Tongue (tissue), 2 donors: ENCODE measurements around the gene USP35. TPM values are rescaled to one million over a fixed set of nuclear protein-coding genes. Genes with fewer than 3 reads are reported as not detected.
"Not testable (repeated sequence)": the region's sequence is repeated elsewhere in the genome, so short reads cannot be mapped to it uniquely, and the experiment has no call there.

Experiments
- DNase-seq: peaks from one replicate; pipeline ENCODE4 v3.0.0-alpha.2; 2015
- total RNA-seq: library from RNA; depleted of rRNA; stranded (reverse); fragments of >200 nt; gene quantifications from one replicate; pipeline ENCODE4 v1.2.3, GENCODE V29; 2014

Gene USP35
- total RNA-seq, 1 donor from 2014 or later, result 8.2 TPM

DNA sequence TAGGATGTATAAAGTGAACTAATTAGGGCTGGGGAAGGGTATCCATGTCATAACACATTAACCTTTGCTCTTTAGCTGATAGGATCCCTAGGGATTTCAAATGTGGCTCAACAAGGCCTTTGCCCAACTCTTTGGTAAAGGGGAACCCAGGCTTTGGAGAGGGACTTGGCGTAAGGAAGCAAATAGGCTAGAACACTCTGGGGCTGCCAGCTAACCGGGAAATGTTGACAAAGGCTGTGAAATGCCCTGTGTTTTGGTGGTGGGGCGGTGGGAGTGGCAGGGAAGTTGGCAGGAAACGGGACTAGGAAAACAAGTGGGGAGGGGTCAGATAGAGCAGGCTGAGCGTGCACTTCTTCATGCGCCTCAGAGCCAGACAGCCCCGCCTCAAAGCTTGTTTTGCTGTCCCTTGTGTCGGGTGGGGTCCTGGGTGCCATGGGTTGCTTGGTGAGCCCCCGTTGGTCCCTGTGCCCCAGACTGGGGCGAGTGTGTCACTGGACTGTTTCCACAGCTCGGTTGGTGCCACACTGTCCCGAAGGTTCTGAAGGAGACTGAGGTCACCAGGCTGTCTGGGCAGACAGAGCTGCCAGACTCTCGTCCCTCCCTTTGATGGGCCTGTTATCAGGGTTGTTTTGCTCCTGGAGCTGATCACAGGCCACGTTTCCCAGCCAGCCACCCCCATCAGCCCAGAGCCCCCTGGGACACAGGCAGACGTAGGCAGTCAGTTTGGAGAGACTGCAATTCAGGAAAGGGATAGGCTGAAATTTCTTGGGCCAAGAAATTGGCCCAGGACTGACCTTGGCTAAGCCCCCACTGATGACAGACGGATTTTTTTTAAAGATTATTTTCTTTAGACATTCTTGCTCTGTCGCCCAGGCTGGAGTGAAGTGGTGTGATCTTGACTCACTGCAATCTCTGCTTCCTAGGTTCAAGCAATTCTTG, 19.9 kb upstream of the USP35 start:
- no peak for DNase-seq

DNA sequence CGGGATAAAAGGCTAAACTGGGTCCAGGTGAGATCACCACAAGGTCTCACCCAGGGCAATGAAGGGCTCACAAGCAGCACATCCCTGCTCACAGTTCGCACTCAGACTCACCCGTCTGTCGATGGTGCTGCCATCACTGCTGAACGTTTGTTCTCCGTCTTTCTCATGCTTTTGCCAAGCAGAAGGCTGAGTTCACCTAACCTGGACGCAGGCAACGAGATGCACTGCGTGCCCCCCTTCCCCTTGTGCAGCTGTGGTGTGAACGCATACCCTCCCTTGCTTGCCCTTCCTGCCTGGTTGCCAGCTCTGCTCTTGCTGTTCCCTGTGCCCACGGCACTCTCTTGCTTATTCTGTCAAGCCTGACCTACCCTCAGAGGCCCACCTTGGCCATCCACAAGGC, 18.3 kb upstream of the USP35 start:
- DNase-seq, result no peak

DNA sequence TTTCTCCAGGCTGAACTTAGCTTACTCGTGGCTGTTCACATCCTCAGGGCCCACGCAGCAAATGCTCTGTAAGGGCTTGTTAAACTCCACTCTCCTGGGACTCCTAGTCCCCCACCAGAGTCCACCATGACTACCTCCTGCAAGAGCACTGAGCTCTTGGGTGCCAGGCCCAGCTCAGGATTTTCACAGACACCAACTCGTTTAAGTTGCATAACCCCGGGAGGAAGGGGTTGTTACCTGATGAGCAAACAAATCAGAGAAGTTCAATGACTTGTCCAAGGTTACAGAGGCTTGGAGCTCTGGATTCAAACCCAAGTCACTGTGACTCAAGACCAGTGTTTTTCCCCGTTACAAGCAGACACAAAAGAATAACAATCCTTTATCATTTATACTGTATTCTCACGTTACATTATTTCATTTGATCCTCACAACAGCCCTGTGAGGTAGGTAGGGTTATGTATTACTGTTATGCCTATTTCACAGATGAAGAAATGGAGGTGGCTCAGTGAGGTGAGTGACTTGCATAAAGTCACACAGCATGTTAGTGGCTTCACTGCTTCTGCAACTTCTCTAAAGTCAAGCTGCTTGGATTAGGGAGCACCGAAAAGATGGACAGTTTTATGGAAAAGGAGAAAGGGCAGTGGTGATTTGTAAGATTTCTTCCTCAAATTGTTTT, 17.7 kb upstream of the USP35 start:
- DNase-seq, result no peak

DNA sequence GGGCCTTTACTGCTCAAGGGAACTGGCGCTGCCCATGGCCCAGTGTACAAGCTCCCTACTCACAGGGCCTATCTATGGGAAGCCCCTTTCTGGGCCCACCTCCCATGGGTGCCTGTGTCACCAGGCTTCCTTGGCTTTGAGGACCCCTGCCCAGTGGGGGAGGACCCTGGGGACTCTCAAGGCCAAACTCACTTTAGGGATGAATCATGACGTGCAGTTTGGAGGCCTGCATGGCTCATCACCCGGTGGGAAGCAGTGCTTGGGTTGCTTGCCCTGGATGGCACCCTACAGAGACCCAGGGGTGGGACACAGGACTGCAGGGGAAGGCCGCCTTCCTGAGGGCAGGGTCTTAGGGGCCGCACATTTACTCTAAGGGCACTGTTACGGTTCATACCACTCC, 16.8 kb upstream of the USP35 start:
- no peak for DNase-seq

DNA sequence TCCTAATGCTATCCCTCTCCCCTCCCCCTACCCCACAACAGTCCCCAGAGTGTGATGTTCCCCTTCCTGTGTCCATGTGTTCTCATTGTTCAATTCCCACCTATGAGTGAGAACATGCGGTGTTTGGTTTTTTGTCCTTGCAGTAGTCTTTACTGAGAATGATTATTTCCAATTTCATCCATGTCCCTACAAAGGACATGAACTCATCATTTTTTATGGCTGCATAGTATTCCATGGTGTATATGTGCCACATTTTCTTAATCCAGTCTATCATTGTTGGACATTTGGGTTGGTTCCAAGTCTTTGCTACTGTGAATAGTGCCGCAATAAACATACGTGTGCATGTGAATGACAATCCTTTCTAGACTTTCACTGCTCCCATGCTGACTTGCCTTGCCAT, 12.9 kb upstream of the USP35 start:
- DNase-seq, result not testable (repeated sequence)

DNA sequence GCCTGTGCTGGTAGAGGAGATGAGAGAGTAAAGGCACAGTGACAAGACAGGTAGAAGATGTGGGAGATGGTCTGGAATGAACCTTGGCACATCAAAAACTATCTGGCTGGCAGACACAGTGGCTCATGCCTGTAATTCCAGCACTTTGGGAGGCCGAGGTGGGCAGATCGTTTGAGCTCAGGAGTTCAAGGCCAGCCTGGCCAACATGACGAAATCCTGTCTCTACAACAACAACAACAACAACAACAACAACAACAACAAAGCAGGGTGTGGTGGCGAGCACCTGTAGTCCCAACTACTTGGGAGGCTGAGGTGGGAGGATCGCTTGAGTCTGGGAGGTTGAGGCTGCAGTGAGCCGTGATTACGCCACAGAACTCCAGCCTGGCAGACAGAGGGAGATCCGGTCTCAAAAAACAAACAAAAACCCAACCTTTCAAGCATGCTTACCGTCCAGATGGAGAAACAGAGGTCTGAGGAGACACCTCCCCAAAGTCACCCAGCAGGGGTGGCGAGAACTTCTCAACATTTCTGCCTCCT, 12.0 kb upstream of the USP35 start:
- no peak for DNase-seq

DNA sequence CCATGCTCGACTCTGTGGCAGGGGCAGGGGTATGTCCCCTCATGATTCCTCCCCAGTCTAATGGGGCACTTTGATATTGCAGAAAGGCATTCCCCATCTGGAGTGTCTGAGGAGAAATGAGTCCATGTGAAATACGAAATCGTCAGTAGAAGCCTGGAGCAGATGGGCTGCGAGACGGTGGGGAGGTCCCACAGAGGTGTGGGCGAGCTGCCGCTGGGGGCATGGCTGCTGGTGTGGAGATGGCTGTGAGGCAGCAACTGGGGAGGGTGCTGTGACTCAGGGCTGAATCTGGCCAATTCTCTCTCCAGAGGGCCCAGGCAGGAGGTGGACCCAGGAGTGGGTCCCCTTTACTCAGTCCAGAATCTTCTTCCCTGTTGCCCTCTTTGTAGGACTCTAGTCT, 11.5 kb upstream of the USP35 start:
- DNase-seq, result no peak

DNA sequence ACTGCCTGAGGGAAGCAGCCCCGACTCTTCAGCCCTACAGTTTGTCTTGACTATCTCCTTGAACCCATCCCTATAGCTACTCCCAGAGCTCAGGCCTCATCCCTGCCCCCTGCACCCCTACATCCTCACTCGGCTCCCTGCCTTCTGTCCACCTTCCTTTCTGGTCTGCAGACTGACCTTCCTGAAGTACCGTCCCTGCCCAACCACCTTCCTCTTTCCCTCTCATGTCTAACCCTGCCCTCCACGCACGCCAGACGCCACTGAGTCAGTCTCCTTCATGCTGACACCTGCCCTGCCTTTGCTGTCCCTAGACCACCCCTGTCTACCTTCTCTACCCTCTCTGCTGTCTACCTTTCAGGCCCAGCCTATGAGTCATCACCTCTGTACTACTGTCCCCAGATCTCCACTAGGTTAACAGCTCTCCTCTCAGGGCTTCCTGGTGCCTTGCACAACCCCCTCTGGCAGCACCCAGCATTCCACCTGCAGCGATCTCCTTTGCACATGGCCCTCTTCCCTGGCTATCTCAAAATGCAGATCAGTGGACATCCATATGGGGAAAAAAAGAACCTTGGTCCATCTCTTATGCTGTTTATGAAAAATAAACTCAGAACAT, 9.2 kb upstream of the USP35 start:
- no peak for DNase-seq

DNA sequence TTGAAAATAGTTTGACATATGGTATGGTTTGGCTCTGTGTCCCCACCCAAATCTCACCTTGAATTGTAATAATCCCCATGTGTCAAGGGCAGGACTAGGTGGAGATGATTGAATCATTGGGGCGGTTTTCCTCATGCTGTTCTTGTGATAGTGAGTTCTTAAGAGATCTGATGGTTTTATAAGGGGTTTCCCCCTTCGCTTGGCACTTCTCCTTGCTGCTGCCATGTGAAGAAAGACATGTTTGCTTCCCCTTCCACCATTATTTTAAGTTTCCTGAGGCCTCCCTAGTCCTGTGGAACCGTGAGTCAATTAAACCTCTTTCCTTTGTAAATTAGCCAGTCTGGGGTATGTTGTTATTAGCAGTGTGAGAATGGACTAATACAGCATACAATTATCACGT, 8.0 kb upstream of the USP35 start:
- no peak for DNase-seq

DNA sequence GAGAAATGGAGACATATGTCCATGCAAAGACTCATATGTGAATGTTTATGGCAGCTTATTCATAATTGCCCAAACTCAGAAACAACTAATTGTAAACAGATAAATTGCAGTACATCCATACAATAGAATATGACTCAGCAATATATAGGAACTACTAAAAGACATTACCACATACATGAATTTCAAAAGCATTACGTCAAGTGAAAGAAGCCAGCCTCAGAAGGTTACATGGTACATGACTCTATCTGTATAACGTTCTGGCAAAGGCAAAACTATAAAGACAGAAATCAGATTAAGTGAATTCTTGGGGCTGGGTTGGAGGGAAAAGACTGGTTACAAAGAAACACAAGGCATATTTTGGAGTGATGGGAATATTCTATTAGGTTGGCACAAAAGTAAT, 7.5 kb upstream of the USP35 start:
- DNase-seq, result no peak

DNA sequence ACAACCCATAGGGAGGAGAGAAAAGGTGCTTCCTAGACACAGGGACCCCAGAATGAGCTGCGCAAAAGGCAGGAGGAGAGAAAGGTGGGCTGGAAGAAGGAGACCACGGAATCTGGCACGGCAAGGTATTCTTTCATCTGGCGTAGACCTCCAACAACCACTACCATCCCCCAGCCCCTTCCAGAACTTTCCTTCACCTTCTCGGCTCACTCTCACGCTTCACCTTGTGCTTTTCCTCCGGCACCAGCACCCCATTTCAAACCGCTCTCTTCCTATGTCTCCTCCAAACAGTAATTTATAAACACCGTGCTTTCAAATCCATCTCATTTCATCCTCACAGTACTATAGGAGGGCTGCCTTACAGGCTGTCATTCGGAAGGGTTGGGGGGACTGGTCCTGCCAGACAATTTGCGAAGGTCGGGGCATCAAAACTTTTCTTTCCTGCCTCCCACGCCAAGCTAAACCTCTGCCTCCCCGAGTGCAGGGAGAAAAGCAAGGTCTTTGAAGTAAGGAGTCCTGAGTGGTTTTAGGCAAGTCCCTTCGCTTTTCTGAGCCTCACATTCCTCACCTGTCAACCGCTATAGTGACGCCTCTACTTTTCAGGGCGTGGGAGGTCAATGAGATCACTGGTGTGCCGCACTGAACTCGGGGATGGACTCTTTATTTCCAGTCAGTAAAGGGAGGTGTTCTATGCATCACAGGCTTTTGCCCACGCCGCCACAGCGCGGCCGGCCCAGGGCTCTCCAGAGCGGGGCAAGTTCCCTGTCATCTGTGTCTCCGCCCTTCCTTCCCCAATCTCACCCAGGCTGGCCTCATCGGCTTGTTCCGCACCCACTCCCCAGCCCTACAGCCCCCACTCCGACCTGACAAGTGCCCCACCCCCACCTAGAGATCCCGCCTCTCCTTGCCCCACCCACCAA, 1.1 kb upstream of the USP35 start:
- DNase-seq, result no peak

DNA sequence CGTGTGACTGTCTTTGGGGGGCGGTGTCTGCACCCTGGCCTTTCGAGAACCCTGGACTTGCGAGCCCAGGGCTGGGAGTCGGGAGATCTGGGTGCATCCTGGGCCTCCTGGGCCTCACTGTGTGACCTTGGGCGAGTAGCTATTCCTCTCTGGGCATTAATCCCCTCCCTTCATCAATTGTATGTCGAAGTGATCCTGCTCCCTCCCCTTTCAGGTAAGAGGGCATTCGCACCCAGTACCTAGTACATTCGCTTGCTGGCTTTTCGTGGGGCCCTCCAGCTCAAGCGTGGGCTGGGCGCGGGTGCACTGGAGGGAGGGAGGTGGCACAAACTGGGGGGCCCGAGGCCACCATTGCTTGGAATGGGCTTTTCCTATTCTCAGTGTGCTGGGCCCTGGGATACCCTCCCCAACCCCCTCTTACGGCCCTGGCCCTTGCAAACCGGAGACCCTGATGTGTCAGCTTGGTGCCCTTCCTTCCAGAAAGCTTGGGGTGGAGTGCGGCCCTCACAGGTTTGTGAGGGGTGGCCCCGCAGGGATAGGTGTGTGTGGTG, 530 bp downstream of the USP35 start:
- no peak for DNase-seq

DNA sequence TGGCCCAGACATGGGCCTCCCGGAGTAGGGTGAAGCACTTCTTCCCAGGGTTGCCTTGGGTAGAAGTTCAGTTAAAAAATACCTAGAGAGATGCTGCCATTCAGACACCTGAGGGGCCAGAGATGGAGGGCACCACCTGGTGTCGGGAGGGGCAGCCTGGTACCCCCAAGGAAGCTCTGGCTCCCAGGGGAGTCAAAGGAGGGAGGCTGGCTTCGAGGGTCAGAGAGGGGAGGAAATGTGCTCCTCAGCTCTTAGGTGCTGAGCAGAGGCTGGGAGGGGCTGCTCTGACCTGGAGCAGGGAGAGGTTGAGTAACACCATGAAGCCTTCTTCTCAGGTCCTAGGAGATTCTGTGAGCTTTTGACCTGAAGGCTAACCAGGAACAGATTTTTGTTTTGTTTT, 1.1 kb downstream of the USP35 start:
- DNase-seq, result no peak

DNA sequence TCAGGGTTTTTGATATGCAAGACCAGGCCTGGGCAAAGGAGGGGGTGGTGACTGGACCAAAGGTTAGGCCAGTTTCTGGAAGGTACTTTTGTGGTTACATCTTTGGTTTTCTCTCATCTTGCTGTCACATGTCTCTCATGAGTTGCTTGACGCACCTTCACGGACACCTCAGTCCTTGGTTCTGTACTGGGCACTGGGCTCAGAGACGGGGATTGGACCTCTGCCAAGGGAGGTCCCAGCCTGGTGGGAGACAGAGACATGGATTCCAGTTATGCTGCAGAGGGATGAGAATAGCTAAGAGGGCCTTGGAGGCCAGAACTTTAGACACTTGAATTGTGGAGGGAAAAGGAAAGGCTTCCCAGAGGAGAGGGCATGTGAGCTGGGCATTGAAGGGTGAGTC, 1.7 kb downstream of the USP35 start:
- no peak for DNase-seq

DNA sequence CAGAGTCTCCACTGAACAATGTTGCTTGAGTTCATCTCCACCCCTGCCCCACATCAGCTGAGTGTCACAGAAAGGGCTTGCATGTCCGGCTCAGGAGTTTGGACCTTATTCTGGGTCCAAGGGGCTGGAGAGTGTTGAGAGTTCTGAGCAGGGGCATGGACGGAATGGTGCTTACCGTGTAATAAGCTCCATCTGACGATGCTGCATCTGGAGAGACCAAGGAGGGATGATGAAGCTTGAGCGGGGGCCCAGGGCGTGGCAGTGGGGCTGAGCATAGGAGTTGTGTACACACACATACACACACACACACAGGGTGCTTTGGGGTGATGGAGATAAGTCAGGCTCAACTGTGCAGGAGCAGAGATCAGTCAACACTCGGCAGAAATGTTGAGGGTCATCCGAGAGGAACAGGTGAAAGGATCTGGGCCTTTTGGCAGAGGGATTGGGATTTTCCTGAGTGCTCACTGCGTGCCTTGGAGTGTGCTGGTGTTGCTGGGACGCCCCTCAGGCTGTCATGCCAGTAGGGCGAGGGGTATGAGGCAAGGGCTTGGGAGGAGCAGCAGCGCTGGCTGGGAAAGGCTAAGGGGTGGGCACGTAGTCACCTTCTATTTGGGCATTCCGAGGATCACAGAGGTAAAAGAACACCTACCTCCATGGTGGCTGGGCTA, 2.3 kb downstream of the USP35 start:
- no peak for DNase-seq

DNA sequence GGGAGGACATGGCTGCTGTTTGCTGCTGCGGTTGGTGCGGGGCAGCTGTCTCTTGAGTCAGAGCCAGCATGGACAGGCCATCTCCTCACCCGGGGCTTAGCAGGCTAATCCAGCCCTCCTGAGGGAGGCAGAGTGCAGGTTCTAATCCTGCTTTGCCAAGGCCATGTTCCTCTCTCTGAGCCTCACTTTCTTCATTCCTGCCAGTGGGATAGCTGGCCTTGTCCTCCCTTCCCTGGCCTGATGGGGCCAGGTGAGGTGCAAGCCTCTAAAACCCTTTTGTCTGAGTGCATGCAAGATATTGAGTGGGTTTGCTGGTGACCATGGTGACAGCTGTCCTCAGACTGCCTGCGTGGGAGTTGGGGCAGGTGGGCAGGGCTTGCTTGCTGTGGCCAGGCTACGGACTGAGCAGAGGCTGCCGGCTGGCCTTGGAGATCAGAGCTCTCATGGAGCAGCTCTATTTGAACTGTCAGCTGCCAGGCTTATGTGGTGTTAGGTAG, 3.6 kb downstream of the USP35 start:
- peak; percentile 63 for DNase-seq

DNA sequence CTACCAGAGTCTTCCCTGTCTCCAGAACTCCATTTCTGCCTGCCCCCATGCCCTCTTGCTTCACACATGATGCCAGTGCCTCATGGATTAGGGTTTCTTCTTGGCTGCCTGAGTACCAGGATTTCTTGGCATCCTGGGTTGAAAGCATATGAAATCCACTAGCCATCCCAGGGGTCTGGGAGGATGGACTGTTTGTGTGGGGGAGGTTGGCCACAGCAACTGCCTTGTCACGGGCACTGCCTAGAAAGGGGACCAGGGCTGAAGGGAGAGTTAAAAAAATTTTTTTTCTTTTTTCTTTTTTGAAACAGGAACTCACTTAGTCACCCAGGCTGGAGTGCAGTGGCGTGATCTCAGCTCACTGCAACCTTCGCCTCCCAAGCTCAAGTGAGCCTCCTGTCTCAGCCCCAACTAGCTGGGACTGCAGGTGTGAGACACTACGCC, 4.2 kb downstream of the USP35 start:
- no peak for DNase-seq

DNA sequence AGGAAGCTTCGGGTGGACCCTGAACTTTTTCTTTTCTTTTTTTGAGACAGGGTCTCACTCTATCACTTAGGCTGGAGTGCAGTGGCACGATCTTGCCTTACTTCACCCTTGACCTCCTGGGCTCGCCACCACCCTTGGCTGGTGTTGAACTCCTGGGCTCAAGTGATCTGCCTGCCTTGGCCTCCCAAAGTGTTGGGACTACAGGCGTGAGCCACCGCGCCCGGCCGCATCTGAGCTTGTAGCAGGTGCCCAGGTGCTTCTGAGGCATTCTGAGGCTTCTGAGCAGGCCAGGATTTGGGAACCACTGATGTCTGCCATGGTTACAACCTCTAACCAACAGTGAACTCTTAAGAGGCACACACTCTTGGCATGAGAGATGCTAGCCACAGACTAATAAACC, 5.1 kb downstream of the USP35 start:
- no peak for DNase-seq

DNA sequence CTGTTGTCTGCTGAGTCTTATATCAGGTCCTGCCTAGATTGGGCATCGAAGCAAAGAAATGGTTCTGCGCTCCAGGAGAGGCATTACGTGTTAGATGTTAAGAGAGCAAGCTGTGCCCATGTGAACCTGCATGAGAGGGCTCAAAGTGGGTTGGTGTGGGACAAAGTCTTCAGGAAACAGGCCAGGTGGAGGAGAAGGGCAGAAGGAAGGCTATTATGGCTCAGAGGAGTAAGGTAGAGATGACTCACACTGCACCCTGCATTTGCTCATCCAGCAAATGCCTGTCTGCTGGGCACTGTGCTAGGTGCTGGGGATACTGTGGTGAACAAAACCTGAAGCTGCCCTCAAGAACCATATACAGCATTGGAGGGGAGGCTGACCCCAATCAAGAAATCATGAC, 5.8 kb downstream of the USP35 start:
- no peak for DNase-seq

DNA sequence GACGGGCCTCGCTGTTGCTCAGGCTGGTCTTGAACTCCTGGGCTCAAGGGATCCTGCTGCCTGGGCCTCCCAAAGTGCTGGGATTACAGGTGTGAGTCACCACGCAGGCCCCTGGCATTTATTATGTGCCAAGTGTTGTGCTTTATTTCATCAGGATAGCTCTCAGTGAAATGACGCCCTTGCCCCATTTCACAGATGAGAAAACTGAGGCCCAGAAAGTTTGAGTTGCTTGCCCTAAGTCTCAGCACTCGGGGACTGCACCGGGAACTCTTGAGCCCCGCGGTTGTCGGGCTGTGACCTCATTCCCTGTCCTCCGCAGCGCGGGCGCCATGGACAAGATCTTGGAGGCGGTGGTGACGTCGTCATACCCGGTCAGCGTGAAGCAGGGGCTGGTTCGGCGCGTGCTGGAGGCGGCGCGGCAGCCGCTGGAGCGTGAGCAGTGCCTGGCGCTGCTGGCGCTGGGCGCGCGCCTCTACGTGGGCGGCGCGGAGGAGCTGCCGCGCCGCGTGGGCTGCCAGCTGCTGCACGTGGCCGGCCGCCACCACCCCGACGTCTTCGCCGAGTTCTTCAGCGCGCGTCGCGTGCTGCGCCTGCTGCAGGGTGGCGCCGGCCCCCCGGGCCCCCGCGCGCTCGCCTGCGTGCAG, 7.3 kb downstream of the USP35 start:
- DNase-seq, result peak; percentile 60
